T-helper 1 cell treated with Interleukin-12 subunit alpha and Interleukin-12 subunit beta and Interleukin-4 antibody, amounts not matched to agents 30 ng/mL and 1 ng/mL, for 36 hours (primary cell): ENCODE results near the gene GMCL1. TPM values are rescaled to one million over a fixed set of nuclear protein-coding genes. Genes with fewer than 3 reads are reported as not detected.
"Not testable (repeated sequence)": the region's sequence is repeated elsewhere in the genome, so short reads cannot be mapped to it uniquely, and the experiment has no call there.

Experiments
- intact Hi-C: fragments of 100-400 bp; cut with micrococcal nuclease; formaldehyde crosslinking; loops from one replicate; pipeline ENCODE4 v1.15.1; 2024
- total RNA-seq: library from RNA; stranded (reverse); gene quantifications from 2 replicates; pipeline ENCODE4 v1.2.3, GENCODE V29; 2022

The GMCL1 gene
- 26.6 and 30.4 TPM in 2 replicates for total RNA-seq

- intact Hi-C loops: loop anchor here (1.0 to 5.0 kb wide), 19 partner anchors 12 to 1577 kb away; partner anchors contain the start of genes ANXA4, APLF, C2orf42 and FBXO48
These were observed at the start of gene GMCL1 for GRCh38 chr2:69829256-69830044. Gene GMCL1 (plus strand): TSS chr2:69829660. CDS start chr2:69829893, 233 bp downstream.

GRCh38 chr2:69780921-69781320 is 48.5 kb upstream of the GMCL1 start:
- intact Hi-C loops: no loop called here

GRCh38 chr2:69781321-69782248 is 47.9 kb upstream of the GMCL1 start:
- intact Hi-C loops: no loop called here

GRCh38 chr2:69784228-69784627 is 45.2 kb upstream of the GMCL1 start:
- intact Hi-C loops: no loop called here

- intact Hi-C loops: no loop called here
These were observed 44.1 kb upstream of the GMCL1 start for GRCh38 chr2:69785358-69785757.

- intact Hi-C loops: no loop called here
These were observed 43.4 kb upstream of the GMCL1 start for GRCh38 chr2:69786052-69786560.

- intact Hi-C loops: no loop called here
These were observed 40.2 kb upstream of the GMCL1 start for GRCh38 chr2:69789175-69789721.

GRCh38 chr2:69789772-69790600 is 39.5 kb upstream of the GMCL1 start:
- intact Hi-C loops: no loop called here

- intact Hi-C loops: no loop called here
These were observed 38.9 kb upstream of the GMCL1 start for GRCh38 chr2:69790601-69790959.

- intact Hi-C loops: no loop called here
These were observed 38.4 kb upstream of the GMCL1 start for GRCh38 chr2:69791045-69791444.

- intact Hi-C loops: no loop called here
These were observed 33.3 kb upstream of the GMCL1 start for GRCh38 chr2:69796174-69796573.

GRCh38 chr2:69797235-69797634 is 32.2 kb upstream of the GMCL1 start:
- intact Hi-C loops: no loop called here

GRCh38 chr2:69797836-69798289 is 31.6 kb upstream of the GMCL1 start:
- intact Hi-C loops: no loop called here

GRCh38 chr2:69798290-69798908 is 31.1 kb upstream of the GMCL1 start:
- intact Hi-C loops: no loop called here

GRCh38 chr2:69798909-69799526 is 30.4 kb upstream of the GMCL1 start:
- intact Hi-C loops: no loop called here

- intact Hi-C loops: no loop called here
These were observed 27.6 kb upstream of the GMCL1 start for GRCh38 chr2:69801745-69802290.

- intact Hi-C loops: not testable (repeated sequence)
These were observed 26.6 kb upstream of the GMCL1 start for GRCh38 chr2:69802781-69803367.

- intact Hi-C loops: no loop called here
These were observed 25.0 kb upstream of the GMCL1 start for GRCh38 chr2:69804416-69804815.

GRCh38 chr2:69805887-69806286 is 23.6 kb upstream of the GMCL1 start:
- intact Hi-C loops: no loop called here
